ENCODE data around the gene MVB12B. TPM values are rescaled to one million over a fixed set of nuclear protein-coding genes. Genes with fewer than 3 reads are reported as not detected.

Gene MVB12B
- total RNA-seq, 4 donors from 2014 or later: 15.7 to 27.3 (median 22.7) TPM

DNA sequence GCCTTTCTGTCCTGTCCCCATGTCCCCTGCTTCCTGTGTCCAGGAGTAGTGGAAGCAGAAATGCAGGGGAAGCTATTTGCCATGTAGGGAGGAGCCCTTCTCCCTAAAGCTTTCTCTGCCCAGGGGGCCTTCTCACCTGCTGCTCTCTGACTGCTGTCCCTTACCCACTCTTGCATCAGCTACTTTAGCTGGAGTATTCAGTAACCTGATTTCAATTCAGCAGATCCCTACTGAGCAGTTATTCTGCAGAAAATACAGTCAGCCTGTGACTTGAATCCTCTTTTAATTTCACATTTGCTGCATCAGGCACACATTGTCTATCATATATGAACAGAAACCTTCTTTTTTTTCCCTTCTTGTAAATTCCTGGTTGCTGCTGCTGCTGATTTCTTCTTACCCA is 90.4 kb downstream of the MVB12B start:
- DNase-seq: no peak
- no peaks in the 10 kb centered on the region for H3K9me3 ChIP-seq
- TF ChIP-seq, protein P1, sequence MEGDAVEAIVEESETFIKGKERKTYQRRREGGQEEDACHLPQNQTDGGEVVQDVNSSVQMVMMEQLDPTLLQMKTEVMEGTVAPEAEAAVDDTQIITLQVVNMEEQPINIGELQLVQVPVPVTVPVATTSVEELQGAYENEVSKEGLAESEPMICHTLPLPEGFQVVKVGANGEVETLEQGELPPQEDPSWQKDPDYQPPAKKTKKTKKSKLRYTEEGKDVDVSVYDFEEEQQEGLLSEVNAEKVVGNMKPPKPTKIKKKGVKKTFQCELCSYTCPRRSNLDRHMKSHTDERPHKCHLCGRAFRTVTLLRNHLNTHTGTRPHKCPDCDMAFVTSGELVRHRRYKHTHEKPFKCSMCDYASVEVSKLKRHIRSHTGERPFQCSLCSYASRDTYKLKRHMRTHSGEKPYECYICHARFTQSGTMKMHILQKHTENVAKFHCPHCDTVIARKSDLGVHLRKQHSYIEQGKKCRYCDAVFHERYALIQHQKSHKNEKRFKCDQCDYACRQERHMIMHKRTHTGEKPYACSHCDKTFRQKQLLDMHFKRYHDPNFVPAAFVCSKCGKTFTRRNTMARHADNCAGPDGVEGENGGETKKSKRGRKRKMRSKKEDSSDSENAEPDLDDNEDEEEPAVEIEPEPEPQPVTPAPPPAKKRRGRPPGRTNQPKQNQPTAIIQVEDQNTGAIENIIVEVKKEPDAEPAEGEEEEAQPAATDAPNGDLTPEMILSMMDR (IDR thresholded peaks at IDR 0.05): no peak
- TF ChIP-seq EP300 (IDR thresholded peaks at IDR 0.05; ENCODE audit: low read depth) (no peak), POLR2A (IDR thresholded peaks at IDR 0.05) (no peak), POLR2AphosphoS5 (IDR thresholded peaks at IDR 0.05) (no peak)
- peaks cover 0 to 3% (median 0%) of the 10 kb centered on the region in 4 donors for H3K4me1 ChIP-seq
- H3K27ac ChIP-seq: no peak overlapping the region
- in situ Hi-C loops (cut with MboI; ENCODE audit: low pct_ligation_motif_present in 1 of 4, low pct_unique_long_range_greater_than_20kb in 1 of 4, low sequenced_read_pairs in 3 of 4): no loop called here
- intact Hi-C loops (cut with DNase I; ENCODE audit: low total_unique reads): no loop called here
- H3K36me3 ChIP-seq: no peaks in the 10 kb centered on the region
- H3K27me3 ChIP-seq: no peaks in the 10 kb centered on the region
- H3K4me3 ChIP-seq: no peak overlapping the region

- in situ Hi-C loops (cut with MboI; ENCODE audit: low pct_ligation_motif_present in 1 of 4, low pct_unique_long_range_greater_than_20kb in 1 of 4, low sequenced_read_pairs in 3 of 4): no loop called here
- TF ChIP-seq POLR2A (IDR thresholded peaks at IDR 0.05): no peak
- TF ChIP-seq, protein P1 (IDR thresholded peaks at IDR 0.05): no peak
- no peak for TF ChIP-seq POLR2AphosphoS5 (IDR thresholded peaks at IDR 0.05)
- TF ChIP-seq EP300 (IDR thresholded peaks at IDR 0.05; ENCODE audit: low read depth): no peak
- no peaks in the 10 kb centered on the region for H3K27me3 ChIP-seq
- no peak overlapping the region for H3K4me3 ChIP-seq
- H3K36me3 ChIP-seq: no peaks in the 10 kb centered on the region
- intact Hi-C loops (cut with DNase I; ENCODE audit: low total_unique reads): no loop called here
- 93 to 100% methylated on average over 2 of the region's 2 CpGs for WGBS, 2 donors (ENCODE audit: low coverage in 1 of 2)
- peaks cover 0 to under 1% (median 0%) of the 10 kb centered on the region in 4 donors for H3K4me1 ChIP-seq
- no peak for DNase-seq
- no peak overlapping the region for H3K27ac ChIP-seq
- H3K9me3 ChIP-seq: no peaks in the 10 kb centered on the region
Observed at GRCh38 chr9:126417684-126418083, 91.1 kb downstream of the MVB12B start.

GRCh38 chr9:126418608-126419007 is 92.0 kb downstream of the MVB12B start:
- intact Hi-C loops (cut with DNase I; ENCODE audit: low total_unique reads) (no loop called here), in situ Hi-C loops (cut with MboI; ENCODE audit: low pct_ligation_motif_present in 1 of 4, low pct_unique_long_range_greater_than_20kb in 1 of 4, low sequenced_read_pairs in 3 of 4) (no loop called here)
- WGBS, 2 donors (ENCODE audit: low coverage in 1 of 2): 90% methylated on average over 6 of the region's 6 CpGs; no CpG with 5 or more reads in 1 of the 2 donors
- TF ChIP-seq EP300 (IDR thresholded peaks at IDR 0.05; ENCODE audit: low read depth): no peak
- TF ChIP-seq POLR2AphosphoS5 (IDR thresholded peaks at IDR 0.05): no peak
- no peak for TF ChIP-seq POLR2A (IDR thresholded peaks at IDR 0.05)
- TF ChIP-seq, protein P1 (IDR thresholded peaks at IDR 0.05): no peak
- H3K9me3 ChIP-seq: no peaks in the 10 kb centered on the region
- no peak overlapping the region for H3K4me3 ChIP-seq
- H3K27ac ChIP-seq: no peak overlapping the region
- H3K4me1 ChIP-seq: no peaks in the 10 kb centered on the region
- no peaks in the 10 kb centered on the region for H3K27me3 ChIP-seq
- no peaks in the 10 kb centered on the region for H3K36me3 ChIP-seq
- DNase-seq: no peak

GRCh38 chr9:126419475-126419874 is 92.8 kb downstream of the MVB12B start:
- no peak for DNase-seq
- 72 to 90% methylated on average over 2 to 6 of the region's 6 CpGs for WGBS, 2 donors (ENCODE audit: low coverage in 1 of 2)
- Histone ChIP-seq H3K27ac (no peak overlapping the region), H3K4me3 (no peak overlapping the region), H3K36me3 (no peaks in the 10 kb centered on the region), H3K4me1 (no peaks in the 10 kb centered on the region), H3K27me3 (no peaks in the 10 kb centered on the region), H3K9me3 (no peaks in the 10 kb centered on the region)
- intact Hi-C loops (cut with DNase I; ENCODE audit: low total_unique reads) (no loop called here), in situ Hi-C loops (cut with MboI; ENCODE audit: low pct_ligation_motif_present in 1 of 4, low pct_unique_long_range_greater_than_20kb in 1 of 4, low sequenced_read_pairs in 3 of 4) (no loop called here)
- TF ChIP-seq EP300 (IDR thresholded peaks at IDR 0.05; ENCODE audit: low read depth) (no peak), POLR2A (IDR thresholded peaks at IDR 0.05) (no peak)
- TF ChIP-seq, protein P1 (IDR thresholded peaks at IDR 0.05): no peak
